ENCODE measurements around the gene ACTRT2. TPM values are rescaled to one million over a fixed set of nuclear protein-coding genes. Genes with fewer than 3 reads are reported as not detected.

ACTRT2 gene
- total and polyA plus RNA-seq, 2 experiments from 2014 or later: not detected

GRCh38 chr1:3015269-3015635 lies 6.0 kb upstream of the ACTRT2 start:
- ATAC-seq: no peak
- Histone ChIP-seq H3K36me3 (ENCODE audit: insufficient read depth) (no peaks in the 10 kb centered on the region), H4K20me1 (replicated peaks; ENCODE audit: insufficient read depth) (no peaks in the 10 kb centered on the region), H3K4me1 (ENCODE audit: insufficient read depth) (peaks cover 4% of the 10 kb centered on the region; the same call in 1 of the 2 replicates), H3K4me2 (no peak overlapping the region), H3K9me2 (ENCODE audit: insufficient read depth) (no peaks in the 10 kb centered on the region), H3K79me2 (replicated peaks; ENCODE audit: insufficient read depth) (no peaks in the 10 kb centered on the region), H3F3A (replicated peaks; ENCODE audit: low read depth) (no peaks in the 10 kb centered on the region), H2AFZ (no peak overlapping the region), H3K27ac (ENCODE audit: low read depth) (no peak overlapping the region), H3K27me3 (ENCODE audit: insufficient read depth) (no peaks in the 10 kb centered on the region), H3K4me3 (no peak overlapping the region)
- Mint-ChIP-seq H3K27me3 (ENCODE audit: insufficient read depth, low read depth, poor library complexity) (peaks cover 12% of the 10 kb centered on the region), H3K9me3 (peaks cover 18% of the 10 kb centered on the region), H3K27ac (no peak overlapping the region), H3K4me3 (no peak overlapping the region), H3K4me1 (peaks cover 17% of the 10 kb centered on the region; the same call in 2 of the 3 replicates), H3K36me3 (ENCODE audit: low read depth) (no peaks in the 10 kb centered on the region)
- no peak for DNase-seq (ENCODE audit: low spot score)
- TF ChIP-seq ZNF462 (CRISPR knock-in tag; IDR thresholded peaks at IDR 0.05) (no peak), ZNF114 (CRISPR knock-in tag; IDR thresholded peaks at IDR 0.05) (no peak), NANOG (IDR thresholded peaks at IDR 0.05; ENCODE audit: borderline replicate concordance) (no peak)

- Histone ChIP-seq H3K4me2 (no peak overlapping the region), H3K36me3 (ENCODE audit: insufficient read depth) (no peaks in the 10 kb centered on the region), H4K20me1 (replicated peaks; ENCODE audit: insufficient read depth) (no peaks in the 10 kb centered on the region), H3K9me2 (ENCODE audit: insufficient read depth) (no peaks in the 10 kb centered on the region), H3K79me2 (replicated peaks; ENCODE audit: insufficient read depth) (no peaks in the 10 kb centered on the region), H3K4me3 (no peak overlapping the region), H3F3A (replicated peaks; ENCODE audit: low read depth) (no peaks in the 10 kb centered on the region), H2AFZ (no peak overlapping the region), H3K4me1 (ENCODE audit: insufficient read depth) (peaks cover 4% of the 10 kb centered on the region; the same call in 1 of the 2 replicates), H3K27ac (ENCODE audit: low read depth) (no peak overlapping the region), H3K27me3 (ENCODE audit: insufficient read depth) (no peaks in the 10 kb centered on the region)
- Mint-ChIP-seq H3K27me3 (ENCODE audit: insufficient read depth, low read depth, poor library complexity) (peaks cover 12% of the 10 kb centered on the region), H3K27ac (no peak overlapping the region), H3K9me3 (peaks cover 15% of the 10 kb centered on the region), H3K4me3 (no peak overlapping the region), H3K4me1 (peaks cover 18% of the 10 kb centered on the region; the same call in 2 of the 3 replicates), H3K36me3 (ENCODE audit: low read depth) (no peaks in the 10 kb centered on the region)
- ATAC-seq (no peak), DNase-seq (ENCODE audit: low spot score) (no peak)
- TF ChIP-seq NANOG (IDR thresholded peaks at IDR 0.05; ENCODE audit: borderline replicate concordance): no peak
- no peak for TF ChIP-seq ETS1 (IDR thresholded peaks at IDR 0.05)
- TF ChIP-seq EZH2 (IDR thresholded peaks at IDR 0.05; ENCODE audit: low read depth, unreplicated experiment): no peak
- TF ChIP-seq POLR2AphosphoS5 (IDR thresholded peaks at IDR 0.05; ENCODE audit: low read depth): no peak
- no peak for TF ChIP-seq CTCF (conservative IDR thresholded peaks at IDR 0.05; ENCODE audit: low read depth in 2 of 2)
- no peak for TF ChIP-seq ZNF114 (CRISPR knock-in tag; IDR thresholded peaks at IDR 0.05)
- TF ChIP-seq STAT1 (IDR thresholded peaks at IDR 0.05; ENCODE audit: unreplicated experiment): no peak
- TF ChIP-seq CREB1 (CRISPR knock-in tag; IDR thresholded peaks at IDR 0.05; ENCODE audit: low read depth): no peak
- no peak for TF ChIP-seq ZNF331 (CRISPR knock-in tag; IDR thresholded peaks at IDR 0.05; ENCODE audit: low read depth)
Observed at GRCh38 chr1:3015744-3016143, 5.5 kb upstream of the ACTRT2 start.

All from GM23338 (cell line).